ENCODE measurements around the gene RBM3.

DNA sequence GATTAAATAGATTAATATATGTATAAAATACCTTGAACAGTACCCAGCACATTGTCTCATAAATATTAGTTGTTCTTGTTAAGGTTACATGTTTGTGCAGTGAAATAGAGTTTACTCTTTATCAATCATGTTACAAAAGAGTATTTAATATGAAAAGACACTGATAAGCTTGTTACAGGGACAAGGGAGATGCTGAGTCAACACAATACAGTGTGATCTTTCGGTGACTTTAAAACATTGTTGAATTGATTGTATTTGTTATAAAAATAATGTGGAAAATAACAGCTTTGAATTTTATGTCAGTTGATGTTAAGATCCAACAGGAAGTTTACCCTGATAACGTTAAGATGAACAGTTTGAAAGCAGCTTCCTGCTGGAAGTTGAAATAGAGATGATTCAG, 21.6 kb downstream of the RBM3 start:
- TF ChIP-seq, protein P1, sequence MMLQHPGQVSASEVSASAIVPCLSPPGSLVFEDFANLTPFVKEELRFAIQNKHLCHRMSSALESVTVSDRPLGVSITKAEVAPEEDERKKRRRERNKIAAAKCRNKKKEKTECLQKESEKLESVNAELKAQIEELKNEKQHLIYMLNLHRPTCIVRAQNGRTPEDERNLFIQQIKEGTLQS (IDR thresholded peaks at IDR 0.05; ENCODE audit: borderline replicate concordance, extremely low read depth, low read depth, low read length) = no peak
- TF ChIP-seq, protein P2, sequence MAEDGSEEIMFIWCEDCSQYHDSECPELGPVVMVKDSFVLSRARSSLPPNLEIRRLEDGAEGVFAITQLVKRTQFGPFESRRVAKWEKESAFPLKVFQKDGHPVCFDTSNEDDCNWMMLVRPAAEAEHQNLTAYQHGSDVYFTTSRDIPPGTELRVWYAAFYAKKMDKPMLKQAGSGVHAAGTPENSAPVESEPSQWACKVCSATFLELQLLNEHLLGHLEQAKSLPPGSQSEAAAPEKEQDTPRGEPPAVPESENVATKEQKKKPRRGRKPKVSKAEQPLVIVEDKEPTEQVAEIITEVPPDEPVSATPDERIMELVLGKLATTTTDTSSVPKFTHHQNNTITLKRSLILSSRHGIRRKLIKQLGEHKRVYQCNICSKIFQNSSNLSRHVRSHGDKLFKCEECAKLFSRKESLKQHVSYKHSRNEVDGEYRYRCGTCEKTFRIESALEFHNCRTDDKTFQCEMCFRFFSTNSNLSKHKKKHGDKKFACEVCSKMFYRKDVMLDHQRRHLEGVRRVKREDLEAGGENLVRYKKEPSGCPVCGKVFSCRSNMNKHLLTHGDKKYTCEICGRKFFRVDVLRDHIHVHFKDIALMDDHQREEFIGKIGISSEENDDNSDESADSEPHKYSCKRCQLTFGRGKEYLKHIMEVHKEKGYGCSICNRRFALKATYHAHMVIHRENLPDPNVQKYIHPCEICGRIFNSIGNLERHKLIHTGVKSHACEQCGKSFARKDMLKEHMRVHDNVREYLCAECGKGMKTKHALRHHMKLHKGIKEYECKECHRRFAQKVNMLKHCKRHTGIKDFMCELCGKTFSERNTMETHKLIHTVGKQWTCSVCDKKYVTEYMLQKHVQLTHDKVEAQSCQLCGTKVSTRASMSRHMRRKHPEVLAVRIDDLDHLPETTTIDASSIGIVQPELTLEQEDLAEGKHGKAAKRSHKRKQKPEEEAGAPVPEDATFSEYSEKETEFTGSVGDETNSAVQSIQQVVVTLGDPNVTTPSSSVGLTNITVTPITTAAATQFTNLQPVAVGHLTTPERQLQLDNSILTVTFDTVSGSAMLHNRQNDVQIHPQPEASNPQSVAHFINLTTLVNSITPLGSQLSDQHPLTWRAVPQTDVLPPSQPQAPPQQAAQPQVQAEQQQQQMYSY (CRISPR knock-in tag; IDR thresholded peaks at IDR 0.05) = no peak
- TF ChIP-seq, protein P3, sequence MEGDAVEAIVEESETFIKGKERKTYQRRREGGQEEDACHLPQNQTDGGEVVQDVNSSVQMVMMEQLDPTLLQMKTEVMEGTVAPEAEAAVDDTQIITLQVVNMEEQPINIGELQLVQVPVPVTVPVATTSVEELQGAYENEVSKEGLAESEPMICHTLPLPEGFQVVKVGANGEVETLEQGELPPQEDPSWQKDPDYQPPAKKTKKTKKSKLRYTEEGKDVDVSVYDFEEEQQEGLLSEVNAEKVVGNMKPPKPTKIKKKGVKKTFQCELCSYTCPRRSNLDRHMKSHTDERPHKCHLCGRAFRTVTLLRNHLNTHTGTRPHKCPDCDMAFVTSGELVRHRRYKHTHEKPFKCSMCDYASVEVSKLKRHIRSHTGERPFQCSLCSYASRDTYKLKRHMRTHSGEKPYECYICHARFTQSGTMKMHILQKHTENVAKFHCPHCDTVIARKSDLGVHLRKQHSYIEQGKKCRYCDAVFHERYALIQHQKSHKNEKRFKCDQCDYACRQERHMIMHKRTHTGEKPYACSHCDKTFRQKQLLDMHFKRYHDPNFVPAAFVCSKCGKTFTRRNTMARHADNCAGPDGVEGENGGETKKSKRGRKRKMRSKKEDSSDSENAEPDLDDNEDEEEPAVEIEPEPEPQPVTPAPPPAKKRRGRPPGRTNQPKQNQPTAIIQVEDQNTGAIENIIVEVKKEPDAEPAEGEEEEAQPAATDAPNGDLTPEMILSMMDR (IDR thresholded peaks at IDR 0.05 in 2 of 3, conservative IDR thresholded peaks at IDR 0.05 in 1 of 3; ENCODE audit: control insufficient read depth in 2 of 3, extremely low read depth in 1 of 3, insufficient read depth in 1 of 3, low read depth in 3 of 3, low read length in 3 of 3) = no peak
- TF ChIP-seq SUPT20H (IDR thresholded peaks at IDR 0.05; ENCODE audit: borderline replicate concordance, control insufficient read depth, low read depth, low read length) = no peak
- TF ChIP-seq CREM (IDR thresholded peaks at IDR 0.05; ENCODE audit: low read depth) = no peak
- TF ChIP-seq ATF7 (IDR thresholded peaks at IDR 0.05; ENCODE audit: low read depth) = no peak
- TF ChIP-seq, protein P4, sequence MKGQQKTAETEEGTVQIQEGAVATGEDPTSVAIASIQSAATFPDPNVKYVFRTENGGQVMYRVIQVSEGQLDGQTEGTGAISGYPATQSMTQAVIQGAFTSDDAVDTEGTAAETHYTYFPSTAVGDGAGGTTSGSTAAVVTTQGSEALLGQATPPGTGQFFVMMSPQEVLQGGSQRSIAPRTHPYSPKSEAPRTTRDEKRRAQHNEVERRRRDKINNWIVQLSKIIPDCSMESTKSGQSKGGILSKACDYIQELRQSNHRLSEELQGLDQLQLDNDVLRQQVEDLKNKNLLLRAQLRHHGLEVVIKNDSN (IDR thresholded peaks at IDR 0.05; ENCODE audit: borderline replicate concordance, extremely low read length, insufficient read depth, low read depth, low read length) = no peak
- TF ChIP-seq ZNF274 (IDR thresholded peaks at IDR 0.05; ENCODE audit: insufficient read depth, insufficient read length) = no peak
